ENCODE data around the gene RBFA.

DNA sequence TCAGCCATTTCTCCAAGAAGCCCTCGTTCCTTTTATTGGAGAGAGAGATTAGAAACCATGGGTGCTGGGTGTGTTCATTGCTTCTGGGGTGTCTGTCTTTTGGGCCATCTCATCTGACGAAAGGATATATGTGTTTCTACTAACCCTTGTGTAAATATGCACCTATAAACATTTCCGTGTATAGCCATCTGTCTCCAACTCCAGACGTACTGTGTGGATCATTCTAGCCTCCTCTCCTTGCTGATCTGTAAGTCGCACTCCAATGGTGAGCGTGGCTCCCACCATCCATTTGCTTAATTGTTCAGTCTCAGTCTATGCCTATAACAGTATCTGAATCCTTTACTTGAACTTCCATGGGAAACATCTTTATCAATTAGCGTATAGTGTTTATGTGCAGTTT, 1.8 kb downstream of the RBFA start:
- TF ChIP-seq POLR2A (IDR thresholded peaks at IDR 0.05) (no peak), POLR2AphosphoS5 (IDR thresholded peaks at IDR 0.05) (no peak)
